Astrocyte of the spinal cord (primary cell): ENCODE data around the gene GSTT4.
"Not testable (repeated sequence)": the region's sequence is repeated elsewhere in the genome, so short reads cannot be mapped to it uniquely, and the experiment has no call there.

Source experiments
- DNase-seq: peaks from one replicate; pipeline ENCODE4 v3.0.0; 2011; ENCODE audit warnings: low read depth, low spot score
- H3K4me3 ChIP-seq: 2 replicates; pipeline ENCODE4 v1.5.1; 2011; ENCODE audit warnings: low read depth, mild to moderate bottlenecking, low read length, moderate library complexity
- in situ Hi-C: cut with HindIII; loops from 2 replicates; pipeline ENCODE4 v1.10.0; 2017; ENCODE audit warnings: low sequenced_read_pairs
- TF ChIP-seq, protein P1 (sequence below): IDR thresholded peaks from 2 replicates; pipeline ENCODE4 v1.5.1; 2012; ENCODE audit warnings: low read depth, mild to moderate bottlenecking, low read length, inconsistent platforms

Gene GSTT4

GRCh38 chr22:24002272-24002671, 3.0 kb downstream of the GSTT4 start:
- TF ChIP-seq, protein P1, sequence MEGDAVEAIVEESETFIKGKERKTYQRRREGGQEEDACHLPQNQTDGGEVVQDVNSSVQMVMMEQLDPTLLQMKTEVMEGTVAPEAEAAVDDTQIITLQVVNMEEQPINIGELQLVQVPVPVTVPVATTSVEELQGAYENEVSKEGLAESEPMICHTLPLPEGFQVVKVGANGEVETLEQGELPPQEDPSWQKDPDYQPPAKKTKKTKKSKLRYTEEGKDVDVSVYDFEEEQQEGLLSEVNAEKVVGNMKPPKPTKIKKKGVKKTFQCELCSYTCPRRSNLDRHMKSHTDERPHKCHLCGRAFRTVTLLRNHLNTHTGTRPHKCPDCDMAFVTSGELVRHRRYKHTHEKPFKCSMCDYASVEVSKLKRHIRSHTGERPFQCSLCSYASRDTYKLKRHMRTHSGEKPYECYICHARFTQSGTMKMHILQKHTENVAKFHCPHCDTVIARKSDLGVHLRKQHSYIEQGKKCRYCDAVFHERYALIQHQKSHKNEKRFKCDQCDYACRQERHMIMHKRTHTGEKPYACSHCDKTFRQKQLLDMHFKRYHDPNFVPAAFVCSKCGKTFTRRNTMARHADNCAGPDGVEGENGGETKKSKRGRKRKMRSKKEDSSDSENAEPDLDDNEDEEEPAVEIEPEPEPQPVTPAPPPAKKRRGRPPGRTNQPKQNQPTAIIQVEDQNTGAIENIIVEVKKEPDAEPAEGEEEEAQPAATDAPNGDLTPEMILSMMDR = no peak
- DNase-seq = no peak
- in situ Hi-C loops = no loop called here
- no peak overlapping the region for H3K4me3 ChIP-seq

DNA sequence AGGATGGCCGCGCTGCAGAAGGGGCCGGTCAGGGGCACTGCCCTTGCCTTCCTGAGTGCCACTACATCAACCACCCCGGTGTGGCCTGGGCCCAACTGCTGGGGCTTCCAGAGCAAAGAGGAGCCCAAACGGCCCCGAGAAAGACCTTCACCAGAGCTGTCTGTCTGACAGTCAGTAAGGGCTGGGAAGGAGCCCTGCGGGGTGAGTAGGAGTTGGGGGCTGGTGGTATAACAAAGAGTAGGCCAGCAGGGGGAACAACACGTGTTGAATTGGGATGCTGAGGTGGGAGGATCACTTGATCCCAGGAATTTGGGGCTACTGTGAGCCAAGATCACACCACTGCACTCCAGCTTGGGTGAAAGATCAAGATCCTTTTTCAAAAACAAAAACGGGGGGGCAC, 3.9 kb downstream of the GSTT4 start:
- TF ChIP-seq, protein P1 = no peak
- H3K4me3 ChIP-seq = no peak overlapping the region
- no peak for DNase-seq
- in situ Hi-C loops = no loop called here

DNA sequence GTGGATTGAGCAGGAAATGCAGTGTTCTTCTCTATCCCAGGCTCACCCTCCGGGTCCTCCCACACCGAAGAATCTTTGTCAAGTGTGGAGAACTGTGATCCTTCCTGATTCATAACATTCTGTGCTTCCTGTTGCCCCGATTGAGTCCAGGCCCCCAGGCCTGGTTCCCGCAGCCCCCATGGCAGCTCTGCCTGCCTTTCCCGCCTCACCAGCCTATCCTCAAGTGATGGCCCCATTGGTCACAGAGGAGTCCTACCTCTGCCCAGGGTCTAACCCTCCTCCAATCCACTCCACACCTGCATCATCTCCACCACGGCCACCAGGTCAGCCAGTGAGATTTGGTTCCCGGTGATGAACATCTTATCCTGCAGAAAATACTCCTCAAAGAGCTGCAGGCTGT, 5.5 kb downstream of the GSTT4 start:
- in situ Hi-C loops, H3K4me3 ChIP-seq, DNase-seq: not testable (repeated sequence)

GRCh38 chr22:23997092-23997491, 8.2 kb downstream of the GSTT4 start:
- in situ Hi-C loops = no loop called here

DNA sequence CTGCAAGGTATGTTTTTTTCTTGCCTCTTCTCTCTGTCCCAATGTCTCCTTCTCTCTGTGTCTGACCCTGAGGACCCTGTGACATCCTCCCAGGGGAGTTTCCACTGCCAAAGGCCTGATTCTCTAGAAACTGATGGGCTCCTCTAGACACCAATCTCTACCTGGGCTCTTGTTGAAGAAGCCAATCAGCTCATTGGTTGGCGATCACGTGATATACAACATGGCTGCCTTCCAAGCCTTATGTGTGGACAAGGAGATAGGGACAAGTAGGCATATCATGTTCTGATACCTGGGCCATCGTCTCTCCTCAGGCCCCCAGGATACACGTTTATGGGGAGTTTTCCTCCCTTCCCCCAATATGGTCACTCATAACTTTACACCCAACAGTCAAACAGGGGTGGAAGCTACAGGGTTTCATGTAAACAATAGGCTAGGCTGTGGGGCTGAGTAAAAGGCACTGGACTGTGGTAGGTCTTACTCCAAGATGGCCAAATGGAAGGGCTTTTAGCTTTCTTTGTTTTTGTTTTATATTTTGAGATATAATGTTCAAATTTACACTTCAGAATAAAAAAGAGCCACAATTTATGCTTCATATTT, 11.6 kb downstream of the GSTT4 start:
- DNase-seq, H3K4me3 ChIP-seq, in situ Hi-C loops: not testable (repeated sequence)

More at GRCh38 chr22:23997092-23997491, 8.2 kb downstream of the GSTT4 start:
- DNase-seq = no peak
- TF ChIP-seq, protein P1 = no peak
- H3K4me3 ChIP-seq = no peak overlapping the region

- in situ Hi-C loops, DNase-seq, H3K4me3 ChIP-seq: not testable (repeated sequence)
Measured at GRCh38 chr22:23993080-23993479, 12.2 kb downstream of the GSTT4 start.

DNA sequence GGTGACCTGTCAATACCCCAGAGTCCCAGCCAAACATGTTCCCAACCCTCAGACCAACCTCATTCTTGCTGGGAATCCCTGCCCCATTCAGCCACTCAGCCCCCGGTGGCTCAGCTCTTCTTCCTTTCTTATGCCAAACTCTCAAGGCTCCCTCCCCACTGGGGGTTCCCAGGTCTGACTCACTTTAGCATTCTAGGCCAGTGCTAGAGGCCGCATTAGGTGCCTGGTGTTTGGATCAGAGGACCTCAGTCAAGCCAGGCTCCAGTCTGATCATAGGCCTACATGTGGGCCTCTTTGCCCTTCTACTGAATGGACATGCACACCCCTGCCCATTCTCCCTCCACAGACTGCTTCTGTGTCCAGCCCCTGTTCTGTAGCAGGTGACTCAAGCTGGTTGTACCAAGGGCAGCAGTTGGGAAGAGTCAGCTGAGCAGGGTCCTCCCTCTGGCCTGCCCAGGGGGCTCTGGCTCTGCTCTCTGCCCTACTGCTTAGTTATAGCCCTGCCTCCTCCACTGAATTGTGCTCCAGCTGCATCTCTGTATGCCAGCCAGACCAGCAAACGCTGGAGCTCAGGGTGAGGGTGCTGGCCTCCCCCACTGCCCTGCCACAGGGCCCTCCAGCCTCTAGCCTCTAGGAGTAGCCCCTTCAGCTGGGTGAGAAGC, 15.5 kb downstream of the GSTT4 start:
- H3K4me3 ChIP-seq, in situ Hi-C loops: not testable (repeated sequence)
- peak; percentile 10 for DNase-seq

DNA sequence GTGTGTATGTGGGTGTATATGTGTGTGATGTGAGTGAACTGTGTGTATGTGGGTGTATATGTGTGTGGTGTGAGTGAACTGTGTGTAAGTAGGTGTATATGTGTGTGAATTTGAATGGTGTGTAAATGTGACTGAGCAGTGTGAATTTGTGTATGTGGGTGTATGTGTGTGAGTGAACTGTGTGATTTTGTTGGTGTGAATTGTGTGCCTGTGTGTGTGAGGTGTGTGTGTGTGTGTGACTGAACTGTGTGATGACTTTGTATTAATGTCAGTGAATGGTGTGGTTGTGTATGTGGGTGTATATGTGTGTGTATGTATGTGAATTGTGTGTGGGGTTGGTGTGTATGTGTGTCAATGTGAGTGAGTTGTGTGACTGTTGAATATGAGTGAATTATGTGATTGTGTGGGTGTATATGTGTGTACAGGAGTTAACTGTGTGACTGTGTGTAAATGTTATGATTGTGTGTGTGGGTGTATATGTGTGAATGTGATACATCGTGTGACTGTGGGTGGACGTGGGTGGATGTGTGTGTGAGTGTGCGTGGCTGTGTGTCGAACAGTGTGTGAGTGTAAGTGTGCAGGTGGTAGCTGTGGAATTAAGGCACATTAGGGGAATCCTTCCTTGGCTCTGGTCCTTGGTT, 18.6 kb downstream of the GSTT4 start:
- H3K4me3 ChIP-seq, in situ Hi-C loops, DNase-seq: not testable (repeated sequence)

DNA sequence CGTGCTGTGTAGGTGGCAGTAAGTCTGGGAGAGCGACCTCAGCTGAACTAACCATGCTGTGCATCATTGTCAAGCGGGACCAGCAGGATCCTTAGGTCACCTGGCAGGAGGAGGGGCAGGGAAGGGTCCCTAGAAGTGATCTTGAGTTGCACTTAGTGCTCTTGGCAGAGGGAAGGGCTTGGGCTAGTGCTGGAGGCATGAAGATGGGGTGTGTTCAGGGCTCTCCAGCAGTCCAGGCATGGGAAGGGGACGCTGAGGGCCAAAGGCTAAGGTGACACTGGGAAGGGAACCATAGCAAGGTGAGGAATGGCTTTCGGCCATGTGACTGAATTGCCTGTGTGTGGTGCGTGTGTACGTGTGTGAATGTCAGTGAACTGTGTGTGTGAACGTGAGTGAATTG, 19.2 kb downstream of the GSTT4 start:
- DNase-seq, in situ Hi-C loops: not testable (repeated sequence)

GRCh38 chr22:23984430-23984829, 20.8 kb downstream of the GSTT4 start:
- no peak overlapping the region for H3K4me3 ChIP-seq
- peak; percentile 11 for DNase-seq
- in situ Hi-C loops = no loop called here
- TF ChIP-seq, protein P1 = peak; percentile 55

More for the DNA sequence above, 19.2 kb downstream of the GSTT4 start:
- H3K4me3 ChIP-seq = not testable (repeated sequence)

DNA sequence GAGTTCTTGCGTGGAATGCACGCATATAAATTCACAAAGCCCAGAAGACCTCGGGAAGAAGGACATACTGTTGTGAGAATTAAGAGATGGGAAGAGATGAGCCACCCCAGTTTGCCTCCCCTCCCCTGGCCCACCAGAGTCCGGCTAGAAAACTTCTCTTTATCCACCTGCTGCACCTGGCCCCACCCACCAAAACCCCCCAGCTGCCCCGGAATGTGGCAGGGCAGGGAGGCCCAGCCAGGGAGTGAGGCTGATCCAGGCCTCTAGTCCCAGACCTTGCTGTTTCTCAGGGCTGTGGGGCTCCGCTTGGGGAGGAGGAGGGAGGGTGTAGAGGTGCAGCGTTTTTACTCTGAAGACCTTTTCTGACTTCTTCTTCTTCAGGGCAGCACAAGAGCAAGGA, 24.7 kb downstream of the GSTT4 start:
- H3K4me3 ChIP-seq, in situ Hi-C loops: not testable (repeated sequence)

GRCh38 chr22:23979557-23980240, 25.6 kb downstream of the GSTT4 start, which contains the start of gene GSTT2:
Gene GSTT2, plus strand, starts transcription at chr22:23980134.
- DNase-seq, H3K4me3 ChIP-seq, in situ Hi-C loops: not testable (repeated sequence)

More for the DNA sequence above, 24.7 kb downstream of the GSTT4 start:
- not testable (repeated sequence) for DNase-seq
